ENCODE results near the gene SERPINA1. TPM values are rescaled to one million over a fixed set of nuclear protein-coding genes. Genes with fewer than 3 reads are reported as not detected.
A peak's percentile ranks its signal among the peaks of the same experiment; 100 is the strongest.

Gene SERPINA1
- total and polyA plus RNA-seq, 2 of the 13 experiments (the other 11 are each of a cell fraction or from before 2014, with no cell fraction given), result 3,266 to 11,015 TPM

- TF ChIP-seq HNF4G (IDR thresholded peaks at IDR 0.05; ENCODE audit: borderline replicate concordance, low read depth, low read length) (peak; percentile 59; the same call in 1 of the 2 replicates), HNF4G (CRISPR knock-in tag; IDR thresholded peaks at IDR 0.05; ENCODE audit: borderline replicate concordance, low read depth) (no peak), ZMYM2 (CRISPR knock-in tag; IDR thresholded peaks at IDR 0.05) (no peak), ZNF556 (CRISPR knock-in tag; IDR thresholded peaks at IDR 0.05; ENCODE audit: borderline replicate concordance) (no peak), HDAC2 (CRISPR knock-in tag; IDR thresholded peaks at IDR 0.05) (0 out of 2 replicates have a peak, but pooled peaks have one; percentile 64), ETV5 (CRISPR knock-in tag; IDR thresholded peaks at IDR 0.05; ENCODE audit: borderline replicate concordance) (peak; percentile 51; the same call in 1 of the 2 replicates), SALL1 (CRISPR knock-in tag; IDR thresholded peaks at IDR 0.05) (peak; percentile 62), GATAD2A (CRISPR knock-in tag; IDR thresholded peaks at IDR 0.05) (peak; percentile 90), SALL2 (CRISPR knock-in tag; IDR thresholded peaks at IDR 0.05) (no peak), ZNF275 (CRISPR knock-in tag; IDR thresholded peaks at IDR 0.05; ENCODE audit: borderline replicate concordance) (peak; percentile 64; the same call in 1 of the 2 replicates), TAF1 (CRISPR knock-in tag; IDR thresholded peaks at IDR 0.05) (peak; percentile 36; the same call in 1 of the 2 replicates), BCL6 (CRISPR knock-in tag; IDR thresholded peaks at IDR 0.05) (peak; percentile 43), YEATS2 (CRISPR knock-in tag; IDR thresholded peaks at IDR 0.05; ENCODE audit: borderline replicate concordance) (no peak; the same call in 1 of the 2 replicates), KDM5B (CRISPR knock-in tag; IDR thresholded peaks at IDR 0.05; ENCODE audit: borderline replicate concordance) (peak; percentile 20; the same call in 1 of the 2 replicates), NFYB (CRISPR knock-in tag; IDR thresholded peaks at IDR 0.05) (0 out of 2 replicates have a peak, but pooled peaks have one; percentile 16), KDM6A (CRISPR knock-in tag; IDR thresholded peaks at IDR 0.05; ENCODE audit: low read depth) (peak; percentile 18; the same call in 1 of the 2 replicates), CEBPG (CRISPR knock-in tag; IDR thresholded peaks at IDR 0.05) (peak; percentile 98), ZNF550 (CRISPR knock-in tag; IDR thresholded peaks at IDR 0.05; ENCODE audit: borderline replicate concordance) (no peak), TBL1XR1 (IDR thresholded peaks at IDR 0.05; ENCODE audit: borderline replicate concordance, low read length, partially characterized antibody) (no peak), EP300 (IDR thresholded peaks at IDR 0.05; ENCODE audit: low read depth in 2 of 2, low read length in 2 of 2) (peak in 1 of 2 experiments; percentile 71; a peak in 2 of 4 replicates), EP300 (CRISPR knock-in tag; IDR thresholded peaks at IDR 0.05; ENCODE audit: borderline replicate concordance) (peak; percentile 55; the same call in 1 of the 2 replicates), NAIF1 (CRISPR knock-in tag; IDR thresholded peaks at IDR 0.05; ENCODE audit: borderline replicate concordance) (no peak), NR0B2 (CRISPR knock-in tag; IDR thresholded peaks at IDR 0.05) (no peak), ZNF768 (CRISPR knock-in tag; IDR thresholded peaks at IDR 0.05) (no peak)
- TF ChIP-seq, protein P1, sequence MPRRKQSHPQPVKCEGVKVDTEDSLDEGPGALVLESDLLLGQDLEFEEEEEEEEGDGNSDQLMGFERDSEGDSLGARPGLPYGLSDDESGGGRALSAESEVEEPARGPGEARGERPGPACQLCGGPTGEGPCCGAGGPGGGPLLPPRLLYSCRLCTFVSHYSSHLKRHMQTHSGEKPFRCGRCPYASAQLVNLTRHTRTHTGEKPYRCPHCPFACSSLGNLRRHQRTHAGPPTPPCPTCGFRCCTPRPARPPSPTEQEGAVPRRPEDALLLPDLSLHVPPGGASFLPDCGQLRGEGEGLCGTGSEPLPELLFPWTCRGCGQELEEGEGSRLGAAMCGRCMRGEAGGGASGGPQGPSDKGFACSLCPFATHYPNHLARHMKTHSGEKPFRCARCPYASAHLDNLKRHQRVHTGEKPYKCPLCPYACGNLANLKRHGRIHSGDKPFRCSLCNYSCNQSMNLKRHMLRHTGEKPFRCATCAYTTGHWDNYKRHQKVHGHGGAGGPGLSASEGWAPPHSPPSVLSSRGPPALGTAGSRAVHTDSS (CRISPR knock-in tag; conservative IDR thresholded peaks at IDR 0.05), result no peak
- TF ChIP-seq, protein P2, sequence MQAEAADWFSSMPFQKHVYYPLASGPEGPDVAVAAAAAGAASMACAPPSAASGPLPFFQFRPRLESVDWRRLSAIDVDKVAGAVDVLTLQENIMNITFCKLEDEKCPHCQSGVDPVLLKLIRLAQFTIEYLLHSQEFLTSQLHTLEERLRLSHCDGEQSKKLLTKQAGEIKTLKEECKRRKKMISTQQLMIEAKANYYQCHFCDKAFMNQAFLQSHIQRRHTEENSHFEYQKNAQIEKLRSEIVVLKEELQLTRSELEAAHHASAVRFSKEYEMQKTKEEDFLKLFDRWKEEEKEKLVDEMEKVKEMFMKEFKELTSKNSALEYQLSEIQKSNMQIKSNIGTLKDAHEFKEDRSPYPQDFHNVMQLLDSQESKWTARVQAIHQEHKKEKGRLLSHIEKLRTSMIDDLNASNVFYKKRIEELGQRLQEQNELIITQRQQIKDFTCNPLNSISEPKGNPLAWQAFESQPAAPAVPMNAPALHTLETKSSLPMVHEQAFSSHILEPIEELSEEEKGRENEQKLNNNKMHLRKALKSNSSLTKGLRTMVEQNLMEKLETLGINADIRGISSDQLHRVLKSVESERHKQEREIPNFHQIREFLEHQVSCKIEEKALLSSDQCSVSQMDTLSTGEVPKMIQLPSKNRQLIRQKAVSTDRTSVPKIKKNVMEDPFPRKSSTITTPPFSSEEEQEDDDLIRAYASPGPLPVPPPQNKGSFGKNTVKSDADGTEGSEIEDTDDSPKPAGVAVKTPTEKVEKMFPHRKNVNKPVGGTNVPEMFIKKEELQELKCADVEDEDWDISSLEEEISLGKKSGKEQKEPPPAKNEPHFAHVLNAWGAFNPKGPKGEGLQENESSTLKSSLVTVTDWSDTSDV (CRISPR knock-in tag; IDR thresholded peaks at IDR 0.05), result no peak
These were observed 6.3 kb upstream of the SERPINA1 start (continued) for GRCh38 chr14:94394581-94395207.
